OCI-LY1 (cell line): ENCODE results near the gene KCNIP4.

Experiments
- H2AFZ ChIP-seq: fragments of 200-600 bp; sonication (generic), shearing (Covaris generic); 2 replicates; pipeline ENCODE4 v1.6.0; 2014; ENCODE audit warnings: antibody characterized with exemption, mild to moderate bottlenecking, low read length
- H3F3A ChIP-seq: fragments of 200-600 bp; sonication (generic), shearing (Covaris generic); 2 replicates; pipeline ENCODE4 v1.6.0; 2014; ENCODE audit warnings: mild to moderate bottlenecking, antibody characterized with exemption, low read length, moderate library complexity; ENCODE audit not compliant: insufficient read depth
- H3K27ac ChIP-seq: fragments of 200-600 bp; sonication (generic); 2 replicates; pipeline ENCODE4 v1.5.1; 2014; ENCODE audit warnings: low read length, mixed run types, mild to moderate bottlenecking, low read depth; ENCODE audit not compliant: poor library complexity, severe bottlenecking
- H3K27me3 ChIP-seq: fragments of 200-600 bp; sonication (generic); 2 replicates; pipeline ENCODE4 v1.6.0; 2014; ENCODE audit warnings: antibody characterized with exemption, mild to moderate bottlenecking, low read length, moderate library complexity; ENCODE audit not compliant: insufficient read depth
- H3K36me3 ChIP-seq: fragments of 200-600 bp; sonication (generic); 2 replicates; pipeline ENCODE4 v1.6.1; 2014; ENCODE audit warnings: mild to moderate bottlenecking, antibody characterized with exemption, low read length, moderate library complexity, mixed read lengths; ENCODE audit not compliant: insufficient read depth
- H3K4me1 ChIP-seq: fragments of 200-600 bp; sonication (generic); 2 replicates; pipeline ENCODE4 v1.5.1; 2014; ENCODE audit warnings: mild to moderate bottlenecking, low read length, moderate library complexity; ENCODE audit not compliant: insufficient read depth, severe bottlenecking
- H3K4me2 ChIP-seq: fragments of 200-600 bp; sonication (generic), shearing (Covaris generic); 2 replicates; pipeline ENCODE4 v1.6.1; 2014; ENCODE audit warnings: low read length
- H3K4me3 ChIP-seq: fragments of 200-600 bp; sonication (generic); 2 replicates; pipeline ENCODE4 v1.5.1; 2014; ENCODE audit warnings: low read length, low read depth, mild to moderate bottlenecking, mixed read lengths; ENCODE audit not compliant: poor library complexity, severe bottlenecking
- H3K79me2 ChIP-seq: fragments of 200-600 bp; shearing (Covaris generic); 2 replicates; pipeline ENCODE4 v1.6.1; 2016; ENCODE audit warnings: mixed run types, low read length, mixed read lengths; ENCODE audit not compliant: insufficient read depth
- H3K9ac ChIP-seq: fragments of 200-600 bp; sonication (generic), shearing (Covaris generic); 2 replicates; pipeline ENCODE4 v1.6.1; 2014; ENCODE audit warnings: mild to moderate bottlenecking, low read length, mixed read lengths
- H3K9me2 ChIP-seq: fragments of 200-600 bp; sonication (generic), shearing (Covaris generic); 2 replicates; pipeline ENCODE4 v1.6.1; 2014; ENCODE audit warnings: low read depth, mild to moderate bottlenecking, low read length, mixed read lengths
- H3K9me3 ChIP-seq: fragments of 200-600 bp; shearing (Covaris generic); 2 replicates; pipeline ENCODE4 v1.6.1; 2014; ENCODE audit warnings: low read length, mixed read lengths
- H4K20me1 ChIP-seq: fragments of 200-600 bp; sonication (generic), shearing (Covaris generic); 2 replicates; pipeline ENCODE4 v1.6.0; 2016; ENCODE audit warnings: mild to moderate bottlenecking, low read length; ENCODE audit not compliant: insufficient read depth
- CTCF ChIP-seq: fragments of 200-600 bp; sonication (generic), shearing (Covaris generic); IDR thresholded peaks from 2 replicates; pipeline ENCODE4 v1.5.1; 2017; ENCODE audit warnings: mild to moderate bottlenecking, antibody characterized with exemption, low read length, moderate library complexity, mixed read lengths
- EZH2 ChIP-seq: fragments of 200-600 bp; sonication (generic), shearing (Covaris generic); IDR thresholded peaks from 2 replicates; pipeline ENCODE4 v1.8.0; 2017; ENCODE audit warnings: borderline replicate concordance, mixed run types, mild to moderate bottlenecking, antibody characterized with exemption, low read length, moderate library complexity, mixed read lengths

Gene KCNIP4

DNA sequence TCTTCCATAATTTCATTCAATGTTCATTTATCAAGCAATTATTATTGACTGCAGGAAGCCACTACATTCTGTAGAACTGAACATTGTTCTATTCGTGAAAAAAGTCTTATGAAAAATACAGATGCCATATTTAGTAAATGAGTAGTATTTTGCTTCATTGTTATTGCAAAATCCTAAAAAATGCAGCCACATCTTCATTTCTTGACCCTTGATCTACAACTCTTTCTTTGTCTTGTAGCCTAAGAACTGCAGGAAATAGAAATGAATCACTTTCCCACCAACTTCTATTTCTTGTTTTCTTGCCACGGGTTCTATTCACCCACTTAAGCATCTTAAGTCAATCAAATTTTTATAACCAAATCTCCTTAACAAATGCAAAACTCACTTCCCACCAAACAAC, 63.3 kb downstream of the KCNIP4 start:
- Histone ChIP-seq H3K4me1 (no peaks in the 10 kb centered on the region), H2AFZ (no peak overlapping the region), H3K4me3 (no peak overlapping the region), H3K27ac (no peak overlapping the region), H3K9ac (no peak overlapping the region), H3K9me2 (no peaks in the 10 kb centered on the region), H3K4me2 (no peak overlapping the region), H3K36me3 (no peaks in the 10 kb centered on the region), H3K79me2 (no peaks in the 10 kb centered on the region), H3K27me3 (no peaks in the 10 kb centered on the region), H3K9me3 (no peaks in the 10 kb centered on the region), H4K20me1 (no peaks in the 10 kb centered on the region), H3F3A (no peaks in the 10 kb centered on the region)
- no peak for TF ChIP-seq EZH2
- no peak for TF ChIP-seq CTCF

GRCh38 chr4:21884615-21885014, 64.0 kb downstream of the KCNIP4 start:
- Histone ChIP-seq H3K4me2 (no peak overlapping the region), H3K9me2 (no peaks in the 10 kb centered on the region), H3K27ac (no peak overlapping the region), H2AFZ (no peak overlapping the region), H3K4me1 (no peaks in the 10 kb centered on the region), H3K4me3 (no peak overlapping the region), H3K9ac (no peak overlapping the region), H3K9me3 (no peaks in the 10 kb centered on the region), H3K36me3 (no peaks in the 10 kb centered on the region), H4K20me1 (no peaks in the 10 kb centered on the region), H3F3A (no peaks in the 10 kb centered on the region), H3K79me2 (no peaks in the 10 kb centered on the region), H3K27me3 (no peaks in the 10 kb centered on the region)
- TF ChIP-seq CTCF (no peak), EZH2 (no peak)

GRCh38 chr4:21882051-21882839, 66.3 kb downstream of the KCNIP4 start:
- H3K9me3 ChIP-seq = no peaks in the 10 kb centered on the region
- no peaks in the 10 kb centered on the region for H3K79me2 ChIP-seq
- no peaks in the 10 kb centered on the region for H3F3A ChIP-seq
- H3K9me2 ChIP-seq = no peaks in the 10 kb centered on the region
- no peak overlapping the region for H3K4me3 ChIP-seq
- H3K36me3 ChIP-seq = no peaks in the 10 kb centered on the region
- H3K27me3 ChIP-seq = no peaks in the 10 kb centered on the region
- no peak overlapping the region for H3K27ac ChIP-seq
- no peak overlapping the region for H3K9ac ChIP-seq
- H3K4me1 ChIP-seq = no peaks in the 10 kb centered on the region
- TF ChIP-seq EZH2 (no peak), CTCF (no peak)
- no peak overlapping the region for H3K4me2 ChIP-seq
- H2AFZ ChIP-seq = no peak overlapping the region
- no peaks in the 10 kb centered on the region for H4K20me1 ChIP-seq
